Left lung (tissue), 10 donors: ENCODE data around the gene SLC12A7. TPM values are rescaled to one million over a fixed set of nuclear protein-coding genes. Genes with fewer than 3 reads are reported as not detected.
A peak's percentile ranks its signal among the peaks of the same experiment; 100 is the strongest.

Source experiments
- ATAC-seq: fragments of 200-7000 bp; cut with Tn5 transposase; one replicate; pipeline ENCODE4 v1.9.1; 2020; ENCODE audit warnings: moderate library complexity
- DNase-seq, 4 donors: peaks; one replicate each; pipeline ENCODE4 v3.0.0-alpha.2; 2013 to 2020
- H3K27ac ChIP-seq, 2 donors: fragments of 200-600 bp; sonication (generic) in 1 of 2; one replicate each; pipeline versions ENCODE4 v1.5.0 to v1.8.0; 2020 to 2021
- H3K27me3 ChIP-seq, 2 donors: fragments of 200-600 bp; sonication (generic) in 1 of 2; one replicate each; pipeline versions ENCODE4 v1.5.0 to v1.8.0; 2020 to 2021
- H3K36me3 ChIP-seq, 2 donors: fragments of 200-600 bp; sonication (generic) in 1 of 2; one replicate each; pipeline versions ENCODE4 v1.5.0 to v1.8.0; 2020 to 2021
- H3K4me1 ChIP-seq, 2 donors: fragments of 200-600 bp; one replicate each; pipeline ENCODE4 v1.8.0; 2021
- H3K4me3 ChIP-seq, 2 donors: fragments of 200-600 bp; sonication (generic) in 1 of 2; one replicate each; pipeline versions ENCODE4 v1.5.0 to v1.8.0; 2020 to 2021; ENCODE audit warnings: mild to moderate bottlenecking in 1 of 2
- H3K9me3 ChIP-seq, 2 donors: fragments of 200-600 bp; sonication (generic) in 1 of 2; one replicate each; pipeline versions ENCODE4 v1.5.0 to v1.8.0; 2020 to 2021
- intact Hi-C, 2 donors: fragments of 100-400 bp; cut with DNase I; formaldehyde crosslinking; loops; one replicate each; pipeline versions ENCODE4 v1.11.2 to v1.14.2; 2022
- polyA plus RNA-seq, 6 donors: library from polyadenylated mRNA; unstranded; fragments of 120-200 nt; gene quantifications; one replicate each; pipeline ENCODE4 v1.2.1, GENCODE V29; 2013; ENCODE audit not compliant: insufficient read length in 6 of 6
- total RNA-seq, 2 donors: library from RNA; stranded (reverse); fragmentation: NEBNext Ultra II Directional; extraction: Animal tissue kit (Norgen Biotek cat#: 25700); gene quantifications; one replicate each; pipeline ENCODE4 v1.2.1, GENCODE V29; 2021
- TF ChIP-seq, protein P1 (sequence below), 2 donors: fragments of 200-600 bp; sonication (generic) in 1 of 2; IDR thresholded peaks; one replicate each; pipeline versions ENCODE4 v1.5.0 to v1.8.0; 2021; ENCODE audit warnings: antibody characterized with exemption in 2 of 2
- donor health status: DM: no; HTN: yes; CAD: no.
- donor health status: DM: no; HTN: no; CAD: no.

The SLC12A7 gene
- total and polyA plus RNA-seq, 8 donors = 28.1 to 45.0 (median 32.3) TPM

- DNase-seq = peak in 2 of 4 donors; percentile 24 to 64
- Histone ChIP-seq H3K4me3 (no peak overlapping the region), H3K27ac (no peak overlapping the region), H3K9me3 (no peaks in the 10 kb centered on the region), H3K4me1 (no peaks in the 10 kb centered on the region), H3K36me3 (no peaks in the 10 kb centered on the region), H3K27me3 (peaks cover 0 to 17% of the 10 kb centered on the region in 2 donors)
- no peak for ATAC-seq
- intact Hi-C loops = no loop called here
- TF ChIP-seq, protein P1, sequence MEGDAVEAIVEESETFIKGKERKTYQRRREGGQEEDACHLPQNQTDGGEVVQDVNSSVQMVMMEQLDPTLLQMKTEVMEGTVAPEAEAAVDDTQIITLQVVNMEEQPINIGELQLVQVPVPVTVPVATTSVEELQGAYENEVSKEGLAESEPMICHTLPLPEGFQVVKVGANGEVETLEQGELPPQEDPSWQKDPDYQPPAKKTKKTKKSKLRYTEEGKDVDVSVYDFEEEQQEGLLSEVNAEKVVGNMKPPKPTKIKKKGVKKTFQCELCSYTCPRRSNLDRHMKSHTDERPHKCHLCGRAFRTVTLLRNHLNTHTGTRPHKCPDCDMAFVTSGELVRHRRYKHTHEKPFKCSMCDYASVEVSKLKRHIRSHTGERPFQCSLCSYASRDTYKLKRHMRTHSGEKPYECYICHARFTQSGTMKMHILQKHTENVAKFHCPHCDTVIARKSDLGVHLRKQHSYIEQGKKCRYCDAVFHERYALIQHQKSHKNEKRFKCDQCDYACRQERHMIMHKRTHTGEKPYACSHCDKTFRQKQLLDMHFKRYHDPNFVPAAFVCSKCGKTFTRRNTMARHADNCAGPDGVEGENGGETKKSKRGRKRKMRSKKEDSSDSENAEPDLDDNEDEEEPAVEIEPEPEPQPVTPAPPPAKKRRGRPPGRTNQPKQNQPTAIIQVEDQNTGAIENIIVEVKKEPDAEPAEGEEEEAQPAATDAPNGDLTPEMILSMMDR (IDR thresholded peaks at IDR 0.05) = no peak
Measured at GRCh38 chr5:1030801-1031271, 81.0 kb downstream of the SLC12A7 start.

- no peak for ATAC-seq
- TF ChIP-seq, protein P1 (IDR thresholded peaks at IDR 0.05) = no peak
- no peaks in the 10 kb centered on the region for H3K4me1 ChIP-seq
- no peaks in the 10 kb centered on the region for H3K36me3 ChIP-seq
- H3K4me3 ChIP-seq = no peak overlapping the region
- no peaks in the 10 kb centered on the region for H3K9me3 ChIP-seq
- peaks cover 0 to 17% of the 10 kb centered on the region in 2 donors for H3K27me3 ChIP-seq
- H3K27ac ChIP-seq = no peak overlapping the region
- peak in 1 of 4 donors; percentile 51 for DNase-seq
- intact Hi-C loops = no loop called here
Measured at GRCh38 chr5:1029945-1030625, 81.8 kb downstream of the SLC12A7 start.

DNA sequence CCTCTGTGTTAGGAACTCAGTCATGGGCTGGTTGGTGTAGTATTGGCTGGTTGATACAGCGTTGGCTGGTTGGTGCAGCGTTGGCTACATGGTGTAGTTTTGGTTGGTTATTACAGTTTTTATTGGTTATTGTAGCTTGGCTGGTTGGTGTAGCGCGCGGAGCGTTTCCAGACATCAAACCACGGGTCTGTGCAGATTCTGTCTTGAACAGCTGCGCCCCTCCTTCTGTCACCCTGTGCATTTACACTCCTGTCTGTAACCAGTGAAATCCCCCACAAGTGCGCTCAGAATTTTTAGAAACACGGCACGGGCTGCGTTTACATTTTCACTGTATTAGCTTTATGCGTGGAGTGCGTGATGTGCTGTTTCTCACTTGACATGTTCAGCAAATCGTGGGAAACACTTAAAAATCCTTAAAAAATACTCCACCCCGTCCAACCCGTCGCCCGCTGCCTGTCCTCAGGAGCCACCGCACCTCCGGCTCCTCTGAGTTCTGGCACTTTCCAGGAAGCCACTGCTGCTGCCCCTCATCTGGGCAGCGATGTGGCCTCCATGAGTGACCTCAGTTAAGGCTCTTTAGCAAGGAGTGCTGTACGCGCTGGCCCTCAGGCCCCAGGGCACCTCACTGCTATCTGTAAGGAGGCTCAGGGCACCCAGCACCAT, 82.5 kb downstream of the SLC12A7 start:
- no peak overlapping the region for H3K4me3 ChIP-seq
- TF ChIP-seq, protein P1 (IDR thresholded peaks at IDR 0.05) = no peak
- peaks cover 0 to 17% of the 10 kb centered on the region in 2 donors for H3K27me3 ChIP-seq
- ATAC-seq (no peak), DNase-seq (peak in 1 of 4 donors; percentile 33)
- intact Hi-C loops = no loop called here
- H3K9me3 ChIP-seq = no peaks in the 10 kb centered on the region
- no peaks in the 10 kb centered on the region for H3K4me1 ChIP-seq
- H3K36me3 ChIP-seq = no peaks in the 10 kb centered on the region
- no peak overlapping the region for H3K27ac ChIP-seq

DNA sequence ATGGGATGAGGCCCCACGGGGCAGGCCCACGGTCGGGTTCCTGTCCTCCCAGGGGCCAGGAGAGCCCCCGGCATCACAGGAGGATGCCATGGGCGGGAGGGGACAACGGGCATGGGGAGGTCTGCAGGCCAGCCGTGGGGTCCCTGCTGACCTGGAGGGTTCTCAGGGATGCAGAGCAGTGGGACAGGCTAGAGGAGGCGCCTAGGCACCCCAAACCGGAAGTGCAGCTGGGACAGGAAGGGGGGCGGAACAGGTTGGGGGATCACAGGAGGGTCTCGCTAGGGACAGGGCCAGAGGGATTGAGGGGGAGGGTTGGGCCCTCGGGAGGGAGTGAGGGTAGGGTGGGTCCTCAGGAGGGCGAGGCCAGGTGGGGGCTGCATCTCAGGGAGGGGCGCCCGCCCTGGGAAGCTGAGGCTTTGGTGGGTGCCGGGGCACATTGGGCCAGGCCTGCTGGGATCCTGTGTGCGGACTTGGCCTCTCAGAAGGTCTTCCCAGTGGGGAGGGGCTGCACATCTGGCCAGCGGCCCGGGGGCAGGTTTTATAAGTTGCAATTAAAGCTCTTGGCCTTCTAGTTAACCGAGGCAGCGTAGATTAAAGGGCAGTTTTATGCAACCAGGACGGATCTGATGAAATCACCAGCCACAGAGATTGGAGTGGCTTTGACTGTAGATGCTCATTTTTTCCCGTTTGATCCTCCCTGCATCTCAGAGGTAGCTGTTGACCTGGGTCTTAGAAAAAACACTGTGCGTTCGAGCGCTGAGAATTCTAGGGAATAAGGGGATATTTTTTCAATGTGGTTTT, 83.2 kb downstream of the SLC12A7 start:
- DNase-seq (peak in 2 of 4 donors; percentile 26 to 72), ATAC-seq (no peak)
- no peaks in the 10 kb centered on the region for H3K9me3 ChIP-seq
- peaks cover 0 to 17% of the 10 kb centered on the region in 2 donors for H3K27me3 ChIP-seq
- intact Hi-C loops = no loop called here
- H3K4me3 ChIP-seq = no peak overlapping the region
- H3K27ac ChIP-seq = no peak overlapping the region
- no peaks in the 10 kb centered on the region for H3K36me3 ChIP-seq
- no peaks in the 10 kb centered on the region for H3K4me1 ChIP-seq
- TF ChIP-seq, protein P1 (IDR thresholded peaks at IDR 0.05) = no peak
